CD4-positive, alpha-beta T cell (primary cell): ENCODE results near the gene CHRNB2. TPM values are rescaled to one million over a fixed set of nuclear protein-coding genes. Genes with fewer than 3 reads are reported as not detected.

Experiments
- ATAC-seq: fragments of 200-7000 bp; cut with Tn5 transposase; one replicate; pipeline ENCODE4 v1.10.0; 2022; ENCODE audit warnings: mild to moderate bottlenecking; ENCODE audit not compliant: poor library complexity
- CTCF ChIA-PET: fragments of 350-600 bp; sonication (Branson Sonifier 250); formaldehyde crosslinking; loops from one replicate; lab custom pipeline; 2021; ENCODE audit warnings: antibody characterized with exemption, inconsistent platforms; lab: Charles Lee
- POLR2A ChIA-PET: fragments of 350-600 bp; sonication (Branson Sonifier 250); formaldehyde crosslinking; loops from one replicate; lab custom pipeline; 2021; ENCODE audit warnings: antibody characterized with exemption, inconsistent platforms; lab: Charles Lee
- DNase-seq, 14 experiments: peaks; one replicate each; pipeline ENCODE4 v3.0.0-alpha.2; 2013 to 2020; ENCODE audit warnings: mixed read lengths in 2 of 14
- H3K27ac ChIP-seq, 2 donors: one replicate each; pipeline versions ENCODE4 v1.5.1 to v1.7.0; 2013; ENCODE audit warnings: low read length in 2 of 2, low read depth in 1 of 2, mild to moderate bottlenecking in 1 of 2
- H3K27me3 ChIP-seq, 2 experiments: 1 replicate in 1 of 2; 2 replicates in 1 of 2; pipeline versions ENCODE4 v1.6.1 to v1.7.0; 2013; ENCODE audit warnings: low read length in 2 of 2, control low read depth in 1 of 2, mild to moderate bottlenecking in 1 of 2, moderate library complexity in 1 of 2; ENCODE audit not compliant: insufficient read depth in 2 of 2, control insufficient read depth in 1 of 2
- H3K36me3 ChIP-seq: one replicate; pipeline ENCODE4 v1.6.1; 2013; ENCODE audit warnings: low read length, control low read depth; ENCODE audit not compliant: insufficient read depth
- H3K4me1 ChIP-seq: one replicate; pipeline ENCODE4 v1.6.1; 2013; ENCODE audit warnings: low read length, control low read depth; ENCODE audit not compliant: insufficient read depth
- H3K4me3 ChIP-seq: one replicate; pipeline ENCODE4 v1.5.1; 2013; ENCODE audit warnings: mild to moderate bottlenecking, low read length, moderate library complexity
- H3K9me3 ChIP-seq, 2 experiments: 1 replicate in 1 of 2; 2 replicates in 1 of 2; pipeline versions ENCODE4 v1.6.1 to v1.7.0; 2013; ENCODE audit warnings: low read length in 2 of 2, mild to moderate bottlenecking in 2 of 2, control low read depth in 1 of 2, moderate library complexity in 1 of 2; ENCODE audit not compliant: control insufficient read depth in 1 of 2, insufficient read depth in 1 of 2
- H3K27ac Mint-ChIP-seq: one replicate; pipeline ENCODE4 v1.8.0; 2020; ENCODE audit warnings: mixed read lengths
- H3K27me3 Mint-ChIP-seq: one replicate; pipeline ENCODE4 v1.8.0; 2021; ENCODE audit warnings: mixed read lengths
- H3K36me3 Mint-ChIP-seq: one replicate; pipeline ENCODE4 v1.8.0; 2021; ENCODE audit warnings: low read depth, mixed read lengths
- H3K4me1 Mint-ChIP-seq: one replicate; pipeline ENCODE4 v1.8.0; 2021; ENCODE audit warnings: low read depth, mixed read lengths
- H3K4me3 Mint-ChIP-seq: one replicate; pipeline ENCODE4 v1.8.0; 2020; ENCODE audit warnings: mild to moderate bottlenecking, mixed read lengths
- H3K9me3 Mint-ChIP-seq: one replicate; pipeline ENCODE4 v1.8.0; 2020; ENCODE audit warnings: mixed read lengths
- CTCF ChIP-seq: fragments of 200-600 bp; IDR thresholded peaks from one replicate; pipeline ENCODE4 v1.8.0; 2022; ENCODE audit warnings: antibody characterized with exemption, mild to moderate bottlenecking
- intact Hi-C, 2 experiments: fragments of 100-400 bp; cut with DNase I in 1 of 2; cut with micrococcal nuclease in 1 of 2; formaldehyde crosslinking; loops; one replicate each; pipeline versions ENCODE4 v1.15.1 to v1.9.0; 2023 to 2025; cut with DNase I, micrococcal nuclease
- total RNA-seq, 174 experiments: library from RNA in 2 of 174; stranded (reverse) in 2 of 174; gene quantifications; one replicate each; pipeline ENCODE4 v1.2.3 and lab custom pipeline; 2021 to 2026

CHRNB2 gene
- total RNA-seq, 2 experiments from 2014 or later, result not detected

GRCh38 chr1:154572468-154573167, 5.0 kb downstream of the CHRNB2 start:
- Histone ChIP-seq H3K36me3 (no peaks in the 10 kb centered on the region), H3K4me3 (no peak overlapping the region), H3K9me3 (peaks cover 0 to 6% of the 10 kb centered on the region in 2 experiments), H3K27ac (no peak overlapping the region), H3K4me1 (peaks cover 11% of the 10 kb centered on the region), H3K27me3 (peaks cover 11 to 12% of the 10 kb centered on the region in 2 experiments)
- CTCF ChIA-PET, result no interaction called here
- POLR2A ChIA-PET, result no interaction called here
- no peak overlapping the region for H3K27ac Mint-ChIP-seq
- ATAC-seq, result no peak
- no peak overlapping the region for H3K4me3 Mint-ChIP-seq
- intact Hi-C loops, result no loop called here
- no peaks in the 10 kb centered on the region for H3K9me3 Mint-ChIP-seq
- peaks cover 34% of the 10 kb centered on the region for H3K27me3 Mint-ChIP-seq
- no peak for TF ChIP-seq CTCF
- DNase-seq, result no peak
- H3K36me3 Mint-ChIP-seq, result no peaks in the 10 kb centered on the region
- H3K4me1 Mint-ChIP-seq, result no peaks in the 10 kb centered on the region

GRCh38 chr1:154573168-154573510, 5.6 kb downstream of the CHRNB2 start:
- ChIA-PET CTCF (no interaction called here), POLR2A (no interaction called here)
- Mint-ChIP-seq H3K27me3 (peaks cover 30% of the 10 kb centered on the region), H3K9me3 (no peaks in the 10 kb centered on the region), H3K4me1 (no peaks in the 10 kb centered on the region), H3K4me3 (no peak overlapping the region), H3K27ac (no peak overlapping the region), H3K36me3 (peaks cover under 1% of the 10 kb centered on the region)
- TF ChIP-seq CTCF, result no peak
- Histone ChIP-seq H3K27ac (no peak overlapping the region), H3K36me3 (peaks cover 3% of the 10 kb centered on the region), H3K4me3 (no peak overlapping the region), H3K9me3 (peaks cover 0 to 3% of the 10 kb centered on the region in 2 experiments), H3K27me3 (peaks cover 6 to 9% of the 10 kb centered on the region in 2 experiments), H3K4me1 (peaks cover 6% of the 10 kb centered on the region)
- no peak for DNase-seq
- no peak for ATAC-seq
- intact Hi-C loops, result no loop called here

- no peaks in the 10 kb centered on the region for H3K9me3 Mint-ChIP-seq
- peaks cover 16% of the 10 kb centered on the region for H3K36me3 Mint-ChIP-seq
- peaks cover 15% of the 10 kb centered on the region for H3K27me3 Mint-ChIP-seq
- intact Hi-C loops, result no loop called here
- no peak overlapping the region for H3K27ac Mint-ChIP-seq
- H3K4me3 Mint-ChIP-seq, result no peak overlapping the region
- POLR2A ChIA-PET, result no interaction called here
- ATAC-seq (no peak), DNase-seq (no peak)
- Histone ChIP-seq H3K4me1 (peaks cover 3% of the 10 kb centered on the region), H3K36me3 (peaks cover 17% of the 10 kb centered on the region), H3K4me3 (no peak overlapping the region), H3K27ac (no peak overlapping the region), H3K27me3 (no peaks in the 10 kb centered on the region), H3K9me3 (no peaks in the 10 kb centered on the region)
- no peaks in the 10 kb centered on the region for H3K4me1 Mint-ChIP-seq
- TF ChIP-seq CTCF, result no peak
- CTCF ChIA-PET, result no interaction called here
Measured at GRCh38 chr1:154574716-154575115, 7.1 kb downstream of the CHRNB2 start.
